OCI-LY1 (cell line): ENCODE measurements around the gene IMPDH2.

ENCODE experiments used
- EZH2 ChIP-seq: fragments of 200-600 bp; sonication (generic), shearing (Covaris generic); IDR thresholded peaks from 2 replicates; pipeline ENCODE4 v1.8.0; 2017; ENCODE audit warnings: borderline replicate concordance, mixed run types, mild to moderate bottlenecking, antibody characterized with exemption, low read length, moderate library complexity, mixed read lengths
- TF ChIP-seq, protein P1 (sequence below): fragments of 200-600 bp; sonication (generic), shearing (Covaris generic); IDR thresholded peaks from 2 replicates; pipeline ENCODE4 v1.5.1; 2017; ENCODE audit warnings: mild to moderate bottlenecking, antibody characterized with exemption, low read length, moderate library complexity, mixed read lengths

DNA sequence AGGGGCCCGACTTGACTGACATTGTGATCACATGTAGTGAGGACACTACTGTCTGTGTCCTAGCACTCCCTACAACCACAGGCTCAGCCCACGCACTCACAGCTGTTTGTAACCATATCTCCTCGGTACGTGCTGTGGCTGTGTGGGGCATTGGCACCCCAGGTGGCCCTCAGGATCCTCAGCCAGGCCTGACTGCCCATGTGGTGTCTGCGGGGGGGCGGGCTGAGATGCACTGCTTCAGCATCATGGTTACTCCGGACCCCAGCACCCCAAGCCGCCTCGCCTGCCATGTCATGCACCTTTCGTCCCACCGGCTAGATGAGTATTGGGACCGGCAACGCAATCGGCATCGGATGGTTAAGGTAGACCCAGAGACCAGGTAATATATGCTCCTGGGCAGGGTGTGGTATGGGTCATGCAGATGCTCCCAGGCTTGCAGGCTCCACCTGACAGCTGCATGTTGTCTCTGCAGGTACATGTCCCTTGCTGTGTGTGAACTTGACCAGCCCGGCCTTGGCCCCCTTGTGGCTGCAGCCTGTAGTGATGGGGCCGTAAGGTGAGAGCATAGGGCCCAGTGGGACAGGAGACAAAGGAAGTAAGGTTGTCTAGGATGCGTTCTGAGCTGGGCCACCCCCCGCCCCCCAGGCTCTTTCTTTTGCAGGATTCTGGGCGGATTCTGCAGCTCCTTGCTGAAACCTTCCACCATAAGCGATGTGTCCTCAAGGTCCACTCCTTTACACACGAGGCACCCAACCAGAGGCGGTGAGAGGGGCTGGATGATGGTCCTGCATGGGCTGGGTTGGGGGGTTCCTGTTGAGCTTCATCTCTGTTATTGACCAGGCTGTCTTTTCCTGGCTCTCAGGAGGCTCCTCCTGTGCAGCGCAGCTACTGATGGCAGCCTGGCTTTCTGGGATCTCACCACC lies 15.2 kb downstream of the IMPDH2 start:
- TF ChIP-seq, protein P1, sequence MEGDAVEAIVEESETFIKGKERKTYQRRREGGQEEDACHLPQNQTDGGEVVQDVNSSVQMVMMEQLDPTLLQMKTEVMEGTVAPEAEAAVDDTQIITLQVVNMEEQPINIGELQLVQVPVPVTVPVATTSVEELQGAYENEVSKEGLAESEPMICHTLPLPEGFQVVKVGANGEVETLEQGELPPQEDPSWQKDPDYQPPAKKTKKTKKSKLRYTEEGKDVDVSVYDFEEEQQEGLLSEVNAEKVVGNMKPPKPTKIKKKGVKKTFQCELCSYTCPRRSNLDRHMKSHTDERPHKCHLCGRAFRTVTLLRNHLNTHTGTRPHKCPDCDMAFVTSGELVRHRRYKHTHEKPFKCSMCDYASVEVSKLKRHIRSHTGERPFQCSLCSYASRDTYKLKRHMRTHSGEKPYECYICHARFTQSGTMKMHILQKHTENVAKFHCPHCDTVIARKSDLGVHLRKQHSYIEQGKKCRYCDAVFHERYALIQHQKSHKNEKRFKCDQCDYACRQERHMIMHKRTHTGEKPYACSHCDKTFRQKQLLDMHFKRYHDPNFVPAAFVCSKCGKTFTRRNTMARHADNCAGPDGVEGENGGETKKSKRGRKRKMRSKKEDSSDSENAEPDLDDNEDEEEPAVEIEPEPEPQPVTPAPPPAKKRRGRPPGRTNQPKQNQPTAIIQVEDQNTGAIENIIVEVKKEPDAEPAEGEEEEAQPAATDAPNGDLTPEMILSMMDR = peak; percentile 79
- TF ChIP-seq EZH2 = no peak
